CD8-positive, alpha-beta memory T cell (primary cell): ENCODE results near the gene NALCN. TPM values are rescaled to one million over a fixed set of nuclear protein-coding genes. Genes with fewer than 3 reads are reported as not detected.

ENCODE experiments used
- CTCF ChIA-PET: fragments of 350-600 bp; sonication (Branson Sonifier 250); formaldehyde crosslinking; loops from one replicate; lab custom pipeline; 2021; ENCODE audit warnings: antibody characterized with exemption; lab: Charles Lee
- POLR2A ChIA-PET: fragments of 350-600 bp; sonication (Branson Sonifier 250); formaldehyde crosslinking; loops from one replicate; lab custom pipeline; 2021; ENCODE audit warnings: antibody characterized with exemption; lab: Charles Lee
- DNase-seq, 5 donors: peaks; one replicate each; pipeline versions ENCODE4 v3.0.0 to v3.0.0-alpha.2; 2020 to 2022; ENCODE audit warnings: mixed read lengths in 1 of 5
- H3K27ac ChIP-seq: one replicate; pipeline ENCODE4 v1.7.0; 2013; ENCODE audit warnings: low read depth, mild to moderate bottlenecking, low read length, moderate library complexity
- H3K27me3 ChIP-seq: 2 replicates; pipeline ENCODE4 v1.7.0; 2013; ENCODE audit warnings: low read length, mild to moderate bottlenecking; ENCODE audit not compliant: insufficient read depth, poor library complexity, severe bottlenecking
- H3K36me3 ChIP-seq: 2 replicates; pipeline ENCODE4 v1.7.0; 2013; ENCODE audit warnings: mild to moderate bottlenecking, low read length, moderate library complexity; ENCODE audit not compliant: insufficient read depth
- H3K4me1 ChIP-seq: 2 replicates; pipeline ENCODE4 v1.7.0; 2013; ENCODE audit warnings: mild to moderate bottlenecking, low read length, moderate library complexity; ENCODE audit not compliant: insufficient read depth
- H3K4me3 ChIP-seq: 2 replicates; pipeline ENCODE4 v1.7.0; 2013; ENCODE audit warnings: mild to moderate bottlenecking, low read length
- H3K9me3 ChIP-seq: 2 replicates; pipeline ENCODE4 v1.7.0; 2013; ENCODE audit warnings: mild to moderate bottlenecking, low read length
- H3K27ac Mint-ChIP-seq, 8 donors: one replicate each; pipeline ENCODE4 v1.8.0; 2020 to 2021; ENCODE audit warnings: mixed read lengths in 8 of 8, mild to moderate bottlenecking in 6 of 8, inconsistent platforms in 3 of 8, moderate library complexity in 3 of 8
- H3K27me3 Mint-ChIP-seq, 2 donors: one replicate each; pipeline ENCODE4 v1.8.0; 2020 to 2021; ENCODE audit warnings: mixed read lengths in 2 of 2, mild to moderate bottlenecking in 1 of 2, moderate library complexity in 1 of 2
- H3K36me3 Mint-ChIP-seq, 3 donors: one replicate each; pipeline ENCODE4 v1.8.0; 2020 to 2021; ENCODE audit warnings: mixed read lengths in 3 of 3, inconsistent platforms in 1 of 3, mild to moderate bottlenecking in 1 of 3
- H3K4me1 Mint-ChIP-seq, 3 donors: one replicate each; pipeline ENCODE4 v1.8.0; 2020 to 2021; ENCODE audit warnings: mixed read lengths in 3 of 3, inconsistent platforms in 1 of 3, mild to moderate bottlenecking in 1 of 3
- H3K4me3 Mint-ChIP-seq, 7 donors: one replicate each; pipeline ENCODE4 v1.8.0; 2020 to 2021; ENCODE audit warnings: mixed read lengths in 7 of 7, mild to moderate bottlenecking in 6 of 7, moderate library complexity in 4 of 7, inconsistent platforms in 2 of 7
- H3K9me3 Mint-ChIP-seq, 5 donors: one replicate each; pipeline ENCODE4 v1.8.0; 2020 to 2022; ENCODE audit warnings: mixed read lengths in 5 of 5, mild to moderate bottlenecking in 3 of 5, moderate library complexity in 2 of 5, inconsistent platforms in 1 of 5
- polyA plus RNA-seq: library from polyadenylated mRNA; unstranded; fragments of 300-500 nt; fragmentation: Illumina TruSeq; gene quantifications from one replicate; pipeline ENCODE4 v1.2.3, GENCODE V29; 2021
- total RNA-seq, 2 experiments: library from RNA; stranded (reverse); gene quantifications; one replicate each; pipeline ENCODE4 v1.2.3, GENCODE V29; 2021

The NALCN gene
- total and polyA plus RNA-seq, 3 experiments from 2014 or later: not detected

- CTCF ChIA-PET: no interaction called here
- Mint-ChIP-seq H3K4me1 (no peaks in the 10 kb centered on the region), H3K27ac (no peak overlapping the region), H3K9me3 (peaks cover 0 to 2% (median 0%) of the 10 kb centered on the region in 5 donors), H3K4me3 (no peak overlapping the region), H3K27me3 (peaks cover 8 to 22% of the 10 kb centered on the region in 2 donors), H3K36me3 (no peaks in the 10 kb centered on the region)
- Histone ChIP-seq H3K27me3 (no peaks in the 10 kb centered on the region), H3K27ac (no peak overlapping the region), H3K4me1 (no peaks in the 10 kb centered on the region), H3K4me3 (no peak overlapping the region), H3K36me3 (no peaks in the 10 kb centered on the region), H3K9me3 (no peaks in the 10 kb centered on the region)
- no peak for DNase-seq
- POLR2A ChIA-PET: no interaction called here
These were observed 403.1 kb downstream of the NALCN start for GRCh38 chr13:101013245-101013644.

GRCh38 chr13:101010100-101010499 lies 406.2 kb downstream of the NALCN start:
- no peaks in the 10 kb centered on the region for H3K36me3 Mint-ChIP-seq
- DNase-seq: no peak
- H3K4me1 Mint-ChIP-seq: no peaks in the 10 kb centered on the region
- Histone ChIP-seq H3K27ac (no peak overlapping the region), H3K4me3 (no peak overlapping the region), H3K27me3 (no peaks in the 10 kb centered on the region), H3K36me3 (no peaks in the 10 kb centered on the region), H3K4me1 (no peaks in the 10 kb centered on the region), H3K9me3 (no peaks in the 10 kb centered on the region)
- H3K27ac Mint-ChIP-seq: no peak overlapping the region
- H3K27me3 Mint-ChIP-seq: peaks cover 2 to 13% of the 10 kb centered on the region in 2 donors
- CTCF ChIA-PET: no interaction called here
- no peaks in the 10 kb centered on the region for H3K9me3 Mint-ChIP-seq
- POLR2A ChIA-PET: no interaction called here
- H3K4me3 Mint-ChIP-seq: no peak overlapping the region

- ChIA-PET CTCF (no interaction called here), POLR2A (no interaction called here)
- H3K9me3 ChIP-seq: no peaks in the 10 kb centered on the region
- DNase-seq: no peak
- Mint-ChIP-seq H3K27me3 (peaks cover 0 to 7% of the 10 kb centered on the region in 2 donors), H3K27ac (no peak overlapping the region), H3K4me1 (no peaks in the 10 kb centered on the region), H3K4me3 (no peak overlapping the region), H3K36me3 (no peaks in the 10 kb centered on the region), H3K9me3 (no peaks in the 10 kb centered on the region)
- H3K27ac ChIP-seq: no peak overlapping the region
- H3K4me3 ChIP-seq: no peak overlapping the region
- H3K27me3 ChIP-seq: no peaks in the 10 kb centered on the region
- no peaks in the 10 kb centered on the region for H3K36me3 ChIP-seq
- no peaks in the 10 kb centered on the region for H3K4me1 ChIP-seq
These were observed 409.1 kb downstream of the NALCN start for GRCh38 chr13:101007245-101007644.

Other genes with a start within 250 kb of the NALCN start
- not detected for gene ITGBL1, start 36.2 kb upstream of the NALCN start, total RNA-seq
- gene ITGBL1, start 36.2 kb upstream of the NALCN start, polyA plus RNA-seq: not detected